ENCODE measurements around the gene LDLRAD1. TPM values are rescaled to one million over a fixed set of nuclear protein-coding genes. Genes with fewer than 3 reads are reported as not detected.

LDLRAD1 gene
- total and polyA plus RNA-seq, 2 experiments from 2014 or later: not detected

DNA sequence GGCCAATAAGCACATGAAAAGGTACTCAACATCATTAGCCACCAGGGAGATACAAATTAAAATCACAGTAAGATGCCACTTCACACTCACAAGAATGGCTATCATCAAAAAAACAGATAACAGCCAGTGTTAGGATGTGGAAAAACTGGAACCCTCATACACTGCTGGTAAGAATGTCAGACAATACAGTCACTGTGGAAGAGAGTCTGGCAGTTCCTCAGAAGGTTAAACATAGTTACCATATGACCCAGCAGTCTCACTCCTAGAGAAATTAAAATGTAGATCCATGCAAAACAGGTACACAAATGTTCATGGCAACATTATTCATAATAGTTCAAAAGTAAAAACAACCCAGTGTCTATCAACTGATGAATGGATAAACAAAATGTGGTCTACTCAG is 33.3 kb downstream of the LDLRAD1 start:
- no peak overlapping the region for H3K27ac Mint-ChIP-seq
- no peak overlapping the region for H3K4me3 Mint-ChIP-seq
- Histone ChIP-seq H3K4me3 (no peak overlapping the region), H3K4me1 (ENCODE audit: insufficient read depth) (peaks cover 15% of the 10 kb centered on the region), H3K27ac (ENCODE audit: low read depth) (no peak overlapping the region), H3F3A (replicated peaks; ENCODE audit: low read depth) (no peaks in the 10 kb centered on the region), H3K4me2 (0 out of 2 replicates have a peak overlapping the region, but pooled peaks have one; percentile 32), H3K9me2 (ENCODE audit: insufficient read depth) (no peaks in the 10 kb centered on the region), H3K79me2 (replicated peaks; ENCODE audit: insufficient read depth) (no peaks in the 10 kb centered on the region), H3K27me3 (ENCODE audit: insufficient read depth) (no peaks in the 10 kb centered on the region), H3K36me3 (ENCODE audit: insufficient read depth) (no peaks in the 10 kb centered on the region), H2AFZ (peak overlapping the region; percentile 80), H4K20me1 (replicated peaks; ENCODE audit: insufficient read depth) (no peaks in the 10 kb centered on the region)
- ATAC-seq (no peak), DNase-seq (ENCODE audit: low spot score) (no peak)
- H3K36me3 Mint-ChIP-seq (ENCODE audit: low read depth): no peaks in the 10 kb centered on the region
- peaks cover 21% of the 10 kb centered on the region for H3K4me1 Mint-ChIP-seq
- TF ChIP-seq STAT1 (IDR thresholded peaks at IDR 0.05; ENCODE audit: unreplicated experiment) (no peak), EZH2phosphoT487 (IDR thresholded peaks at IDR 0.05; ENCODE audit: unreplicated experiment) (no peak), POLR2AphosphoS5 (IDR thresholded peaks at IDR 0.05; ENCODE audit: low read depth) (no peak), ZNF331 (CRISPR knock-in tag; IDR thresholded peaks at IDR 0.05; ENCODE audit: low read depth) (no peak), NANOG (IDR thresholded peaks at IDR 0.05; ENCODE audit: borderline replicate concordance) (no peak)
- TF ChIP-seq, protein P1, sequence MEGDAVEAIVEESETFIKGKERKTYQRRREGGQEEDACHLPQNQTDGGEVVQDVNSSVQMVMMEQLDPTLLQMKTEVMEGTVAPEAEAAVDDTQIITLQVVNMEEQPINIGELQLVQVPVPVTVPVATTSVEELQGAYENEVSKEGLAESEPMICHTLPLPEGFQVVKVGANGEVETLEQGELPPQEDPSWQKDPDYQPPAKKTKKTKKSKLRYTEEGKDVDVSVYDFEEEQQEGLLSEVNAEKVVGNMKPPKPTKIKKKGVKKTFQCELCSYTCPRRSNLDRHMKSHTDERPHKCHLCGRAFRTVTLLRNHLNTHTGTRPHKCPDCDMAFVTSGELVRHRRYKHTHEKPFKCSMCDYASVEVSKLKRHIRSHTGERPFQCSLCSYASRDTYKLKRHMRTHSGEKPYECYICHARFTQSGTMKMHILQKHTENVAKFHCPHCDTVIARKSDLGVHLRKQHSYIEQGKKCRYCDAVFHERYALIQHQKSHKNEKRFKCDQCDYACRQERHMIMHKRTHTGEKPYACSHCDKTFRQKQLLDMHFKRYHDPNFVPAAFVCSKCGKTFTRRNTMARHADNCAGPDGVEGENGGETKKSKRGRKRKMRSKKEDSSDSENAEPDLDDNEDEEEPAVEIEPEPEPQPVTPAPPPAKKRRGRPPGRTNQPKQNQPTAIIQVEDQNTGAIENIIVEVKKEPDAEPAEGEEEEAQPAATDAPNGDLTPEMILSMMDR (conservative IDR thresholded peaks at IDR 0.05; ENCODE audit: low read depth in 2 of 2): no peak
- no peaks in the 10 kb centered on the region for H3K9me3 Mint-ChIP-seq
- H3K27me3 Mint-ChIP-seq (ENCODE audit: insufficient read depth, low read depth, poor library complexity): no peaks in the 10 kb centered on the region

DNA sequence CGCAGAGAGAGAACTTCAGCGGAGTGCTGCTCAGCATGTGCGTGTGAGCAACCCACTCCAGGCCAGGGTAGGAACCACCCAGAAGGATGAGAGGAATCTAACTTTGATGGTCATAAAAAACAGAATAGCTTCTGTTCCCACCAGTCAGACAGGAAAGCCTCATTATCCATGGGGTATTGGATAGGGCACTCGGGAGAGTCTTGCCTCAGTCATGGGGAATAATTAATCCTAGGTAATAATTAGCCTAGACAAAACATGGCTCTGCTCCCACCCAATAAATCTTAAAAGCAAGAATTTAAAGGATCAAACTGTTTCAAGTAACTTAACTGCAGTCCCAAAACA is 35.3 kb downstream of the LDLRAD1 start:
- Mint-ChIP-seq H3K36me3 (ENCODE audit: low read depth) (no peaks in the 10 kb centered on the region), H3K27ac (no peak overlapping the region; the same call in 1 of the 2 replicates), H3K4me3 (peak overlapping the region; percentile 59), H3K4me1 (peaks cover 26% of the 10 kb centered on the region), H3K9me3 (no peaks in the 10 kb centered on the region), H3K27me3 (ENCODE audit: insufficient read depth, low read depth, poor library complexity) (no peaks in the 10 kb centered on the region)
- Histone ChIP-seq H3F3A (replicated peaks; ENCODE audit: low read depth) (no peaks in the 10 kb centered on the region), H3K9me2 (ENCODE audit: insufficient read depth) (no peaks in the 10 kb centered on the region), H3K4me3 (peak overlapping the region; percentile 33), H3K4me2 (peak overlapping the region; percentile 74), H3K36me3 (ENCODE audit: insufficient read depth) (no peaks in the 10 kb centered on the region), H3K27me3 (ENCODE audit: insufficient read depth) (no peaks in the 10 kb centered on the region), H3K4me1 (ENCODE audit: insufficient read depth) (peaks cover 15% of the 10 kb centered on the region), H3K27ac (ENCODE audit: low read depth) (no peak overlapping the region), H3K79me2 (replicated peaks; ENCODE audit: insufficient read depth) (no peaks in the 10 kb centered on the region), H4K20me1 (replicated peaks; ENCODE audit: insufficient read depth) (no peaks in the 10 kb centered on the region), H2AFZ (peak overlapping the region; percentile 75; the same call in 1 of the 2 replicates)
- DNase-seq (ENCODE audit: low spot score): no peak
- ATAC-seq: no peak; the same call in 2 of the 3 replicates
- TF ChIP-seq NANOG (IDR thresholded peaks at IDR 0.05; ENCODE audit: borderline replicate concordance) (no peak), POLR2AphosphoS5 (IDR thresholded peaks at IDR 0.05; ENCODE audit: low read depth) (no peak), CREB1 (CRISPR knock-in tag; IDR thresholded peaks at IDR 0.05; ENCODE audit: low read depth) (no peak), EZH2 (IDR thresholded peaks at IDR 0.05; ENCODE audit: low read depth, unreplicated experiment) (no peak), ZNF114 (CRISPR knock-in tag; IDR thresholded peaks at IDR 0.05) (no peak), ZNF331 (CRISPR knock-in tag; IDR thresholded peaks at IDR 0.05; ENCODE audit: low read depth) (no peak), STAT1 (IDR thresholded peaks at IDR 0.05; ENCODE audit: unreplicated experiment) (no peak)
- TF ChIP-seq, protein P2, sequence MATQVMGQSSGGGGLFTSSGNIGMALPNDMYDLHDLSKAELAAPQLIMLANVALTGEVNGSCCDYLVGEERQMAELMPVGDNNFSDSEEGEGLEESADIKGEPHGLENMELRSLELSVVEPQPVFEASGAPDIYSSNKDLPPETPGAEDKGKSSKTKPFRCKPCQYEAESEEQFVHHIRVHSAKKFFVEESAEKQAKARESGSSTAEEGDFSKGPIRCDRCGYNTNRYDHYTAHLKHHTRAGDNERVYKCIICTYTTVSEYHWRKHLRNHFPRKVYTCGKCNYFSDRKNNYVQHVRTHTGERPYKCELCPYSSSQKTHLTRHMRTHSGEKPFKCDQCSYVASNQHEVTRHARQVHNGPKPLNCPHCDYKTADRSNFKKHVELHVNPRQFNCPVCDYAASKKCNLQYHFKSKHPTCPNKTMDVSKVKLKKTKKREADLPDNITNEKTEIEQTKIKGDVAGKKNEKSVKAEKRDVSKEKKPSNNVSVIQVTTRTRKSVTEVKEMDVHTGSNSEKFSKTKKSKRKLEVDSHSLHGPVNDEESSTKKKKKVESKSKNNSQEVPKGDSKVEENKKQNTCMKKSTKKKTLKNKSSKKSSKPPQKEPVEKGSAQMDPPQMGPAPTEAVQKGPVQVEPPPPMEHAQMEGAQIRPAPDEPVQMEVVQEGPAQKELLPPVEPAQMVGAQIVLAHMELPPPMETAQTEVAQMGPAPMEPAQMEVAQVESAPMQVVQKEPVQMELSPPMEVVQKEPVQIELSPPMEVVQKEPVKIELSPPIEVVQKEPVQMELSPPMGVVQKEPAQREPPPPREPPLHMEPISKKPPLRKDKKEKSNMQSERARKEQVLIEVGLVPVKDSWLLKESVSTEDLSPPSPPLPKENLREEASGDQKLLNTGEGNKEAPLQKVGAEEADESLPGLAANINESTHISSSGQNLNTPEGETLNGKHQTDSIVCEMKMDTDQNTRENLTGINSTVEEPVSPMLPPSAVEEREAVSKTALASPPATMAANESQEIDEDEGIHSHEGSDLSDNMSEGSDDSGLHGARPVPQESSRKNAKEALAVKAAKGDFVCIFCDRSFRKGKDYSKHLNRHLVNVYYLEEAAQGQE (IDR thresholded peaks at IDR 0.05; ENCODE audit: unreplicated experiment): no peak
- TF ChIP-seq, protein P3, sequence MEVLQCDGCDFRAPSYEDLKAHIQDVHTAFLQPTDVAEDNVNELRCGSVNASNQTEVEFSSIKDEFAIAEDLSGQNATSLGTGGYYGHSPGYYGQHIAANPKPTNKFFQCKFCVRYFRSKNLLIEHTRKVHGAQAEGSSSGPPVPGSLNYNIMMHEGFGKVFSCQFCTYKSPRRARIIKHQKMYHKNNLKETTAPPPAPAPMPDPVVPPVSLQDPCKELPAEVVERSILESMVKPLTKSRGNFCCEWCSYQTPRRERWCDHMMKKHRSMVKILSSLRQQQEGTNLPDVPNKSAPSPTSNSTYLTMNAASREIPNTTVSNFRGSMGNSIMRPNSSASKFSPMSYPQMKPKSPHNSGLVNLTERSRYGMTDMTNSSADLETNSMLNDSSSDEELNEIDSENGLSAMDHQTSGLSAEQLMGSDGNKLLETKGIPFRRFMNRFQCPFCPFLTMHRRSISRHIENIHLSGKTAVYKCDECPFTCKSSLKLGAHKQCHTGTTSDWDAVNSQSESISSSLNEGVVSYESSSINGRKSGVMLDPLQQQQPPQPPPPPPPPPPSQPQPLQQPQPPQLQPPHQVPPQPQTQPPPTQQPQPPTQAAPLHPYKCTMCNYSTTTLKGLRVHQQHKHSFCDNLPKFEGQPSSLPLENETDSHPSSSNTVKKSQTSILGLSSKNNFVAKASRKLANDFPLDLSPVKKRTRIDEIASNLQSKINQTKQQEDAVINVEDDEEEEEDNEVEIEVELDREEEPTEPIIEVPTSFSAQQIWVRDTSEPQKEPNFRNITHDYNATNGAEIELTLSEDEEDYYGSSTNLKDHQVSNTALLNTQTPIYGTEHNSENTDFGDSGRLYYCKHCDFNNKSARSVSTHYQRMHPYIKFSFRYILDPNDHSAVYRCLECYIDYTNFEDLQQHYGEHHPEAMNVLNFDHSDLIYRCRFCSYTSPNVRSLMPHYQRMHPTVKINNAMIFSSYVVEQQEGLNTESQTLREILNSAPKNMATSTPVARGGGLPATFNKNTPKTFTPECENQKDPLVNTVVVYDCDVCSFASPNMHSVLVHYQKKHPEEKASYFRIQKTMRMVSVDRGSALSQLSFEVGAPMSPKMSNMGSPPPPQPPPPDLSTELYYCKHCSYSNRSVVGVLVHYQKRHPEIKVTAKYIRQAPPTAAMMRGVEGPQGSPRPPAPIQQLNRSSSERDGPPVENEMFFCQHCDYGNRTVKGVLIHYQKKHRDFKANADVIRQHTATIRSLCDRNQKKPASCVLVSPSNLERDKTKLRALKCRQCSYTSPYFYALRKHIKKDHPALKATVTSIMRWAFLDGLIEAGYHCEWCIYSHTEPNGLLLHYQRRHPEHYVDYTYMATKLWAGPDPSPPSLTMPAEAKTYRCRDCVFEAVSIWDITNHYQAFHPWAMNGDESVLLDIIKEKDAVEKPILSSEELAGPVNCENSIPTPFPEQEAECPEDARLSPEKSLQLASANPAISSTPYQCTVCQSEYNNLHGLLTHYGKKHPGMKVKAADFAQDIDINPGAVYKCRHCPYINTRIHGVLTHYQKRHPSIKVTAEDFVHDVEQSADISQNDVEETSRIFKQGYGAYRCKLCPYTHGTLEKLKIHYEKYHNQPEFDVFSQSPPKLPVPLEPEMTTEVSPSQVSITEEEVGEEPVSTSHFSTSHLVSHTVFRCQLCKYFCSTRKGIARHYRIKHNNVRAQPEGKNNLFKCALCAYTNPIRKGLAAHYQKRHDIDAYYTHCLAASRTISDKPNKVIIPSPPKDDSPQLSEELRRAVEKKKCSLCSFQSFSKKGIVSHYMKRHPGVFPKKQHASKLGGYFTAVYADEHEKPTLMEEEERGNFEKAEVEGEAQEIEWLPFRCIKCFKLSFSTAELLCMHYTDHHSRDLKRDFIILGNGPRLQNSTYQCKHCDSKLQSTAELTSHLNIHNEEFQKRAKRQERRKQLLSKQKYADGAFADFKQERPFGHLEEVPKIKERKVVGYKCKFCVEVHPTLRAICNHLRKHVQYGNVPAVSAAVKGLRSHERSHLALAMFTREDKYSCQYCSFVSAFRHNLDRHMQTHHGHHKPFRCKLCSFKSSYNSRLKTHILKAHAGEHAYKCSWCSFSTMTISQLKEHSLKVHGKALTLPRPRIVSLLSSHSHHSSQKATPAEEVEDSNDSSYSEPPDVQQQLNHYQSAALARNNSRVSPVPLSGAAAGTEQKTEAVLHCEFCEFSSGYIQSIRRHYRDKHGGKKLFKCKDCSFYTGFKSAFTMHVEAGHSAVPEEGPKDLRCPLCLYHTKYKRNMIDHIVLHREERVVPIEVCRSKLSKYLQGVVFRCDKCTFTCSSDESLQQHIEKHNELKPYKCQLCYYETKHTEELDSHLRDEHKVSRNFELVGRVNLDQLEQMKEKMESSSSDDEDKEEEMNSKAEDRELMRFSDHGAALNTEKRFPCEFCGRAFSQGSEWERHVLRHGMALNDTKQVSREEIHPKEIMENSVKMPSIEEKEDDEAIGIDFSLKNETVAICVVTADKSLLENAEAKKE (CRISPR knock-in tag; IDR thresholded peaks at IDR 0.05): no peak
